Mesothelial cell of epicardium (in vitro differentiated cells): ENCODE results near the gene SNRPD1. TPM values are rescaled to one million over a fixed set of nuclear protein-coding genes. Genes with fewer than 3 reads are reported as not detected.

Experiments used
- microRNA-seq: library from miRNA; unstranded; fragments of <30 nt; microRNA quantifications from one replicate; pipeline ENCODE4 v1.2.0, GENCODE V29; 2021; ENCODE audit warnings: inconsistent platforms, mixed read lengths
- total RNA-seq: library from RNA; stranded (reverse); gene quantifications from 3 replicates; pipeline ENCODE4 v1.2.1, GENCODE V29; 2021

The SNRPD1 gene
- total RNA-seq, 1 donor from 2014 or later: 71.0 TPM

Small RNAs within 50 kb of the gene (microRNA-seq; reads per million reads assigned to microRNA genes)
- gene MIR320C1: 1.2 reads per million

Other genes with a start within 250 kb of the SNRPD1 start
- gene ESCO1, start 11.6 kb upstream of the SNRPD1 start, total RNA-seq: 16.3 to 18.3 TPM (median 18.1 TPM) in 3 replicates
- 3.8 to 6.0 TPM (median 5.4 TPM) in 3 replicates for gene ABHD3, start 92.5 kb downstream of the SNRPD1 start, total RNA-seq
- 81.9 to 85.4 TPM (median 83.6 TPM) in 3 replicates for gene MIB1, start 128.5 kb downstream of the SNRPD1 start, total RNA-seq